Activated naive CD8-positive, alpha-beta T cell (primary cell): ENCODE data around the gene SOD1.

ENCODE experiments used
- H3K27ac Mint-ChIP-seq: one replicate; pipeline ENCODE4 v1.8.0; 2021; ENCODE audit warnings: mixed read lengths
- H3K27me3 Mint-ChIP-seq: one replicate; pipeline ENCODE4 v1.8.0; 2021; ENCODE audit warnings: mixed read lengths
- H3K36me3 Mint-ChIP-seq: one replicate; pipeline ENCODE4 v1.8.0; 2021; ENCODE audit warnings: mixed read lengths
- H3K4me1 Mint-ChIP-seq: one replicate; pipeline ENCODE4 v1.8.0; 2021; ENCODE audit warnings: low read depth, mixed read lengths
- H3K4me3 Mint-ChIP-seq: one replicate; pipeline ENCODE4 v1.8.0; 2021; ENCODE audit warnings: mild to moderate bottlenecking, mixed read lengths
- H3K9me3 Mint-ChIP-seq: one replicate; pipeline ENCODE4 v1.8.0; 2021; ENCODE audit warnings: low read depth, mixed read lengths

The SOD1 gene

GRCh38 chr21:31714741-31715365 is 55.4 kb downstream of the SOD1 start:
- peaks cover 87% of the 10 kb centered on the region for H3K4me1 Mint-ChIP-seq
- H3K36me3 Mint-ChIP-seq = peaks cover 2% of the 10 kb centered on the region
- H3K9me3 Mint-ChIP-seq = no peaks in the 10 kb centered on the region
- H3K27me3 Mint-ChIP-seq = no peaks in the 10 kb centered on the region
- no peak overlapping the region for H3K4me3 Mint-ChIP-seq
- H3K27ac Mint-ChIP-seq = no peak overlapping the region

DNA sequence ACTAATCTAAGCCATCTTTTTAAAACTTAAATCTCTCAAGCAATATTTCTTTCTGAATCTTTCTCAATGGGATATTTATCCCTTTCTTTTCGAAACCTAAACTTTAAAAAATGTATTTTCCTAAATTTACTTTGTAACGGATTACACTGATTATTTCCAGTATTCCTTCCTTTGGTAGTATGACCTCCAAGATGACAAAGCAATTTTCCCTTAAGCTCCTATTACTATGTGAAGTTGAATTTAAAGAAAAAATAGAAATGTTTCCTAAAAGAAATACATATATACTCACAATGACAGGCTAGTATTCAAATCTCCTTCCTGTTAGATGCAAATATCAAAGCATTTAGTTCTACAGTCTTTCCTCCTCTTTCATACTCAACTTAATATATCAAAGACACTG is 56.6 kb downstream of the SOD1 start:
- Mint-ChIP-seq H3K27me3 (no peaks in the 10 kb centered on the region), H3K36me3 (peaks cover 3% of the 10 kb centered on the region), H3K9me3 (no peaks in the 10 kb centered on the region), H3K4me1 (peaks cover 86% of the 10 kb centered on the region), H3K27ac (no peak overlapping the region), H3K4me3 (no peak overlapping the region)
